ENCODE results near the gene RCVRN. TPM values are rescaled to one million over a fixed set of nuclear protein-coding genes. Genes with fewer than 3 reads are reported as not detected.

The RCVRN gene
- total and polyA plus RNA-seq, 2 of the 4 experiments (the other 2 are of a cell fraction) = not detected

DNA sequence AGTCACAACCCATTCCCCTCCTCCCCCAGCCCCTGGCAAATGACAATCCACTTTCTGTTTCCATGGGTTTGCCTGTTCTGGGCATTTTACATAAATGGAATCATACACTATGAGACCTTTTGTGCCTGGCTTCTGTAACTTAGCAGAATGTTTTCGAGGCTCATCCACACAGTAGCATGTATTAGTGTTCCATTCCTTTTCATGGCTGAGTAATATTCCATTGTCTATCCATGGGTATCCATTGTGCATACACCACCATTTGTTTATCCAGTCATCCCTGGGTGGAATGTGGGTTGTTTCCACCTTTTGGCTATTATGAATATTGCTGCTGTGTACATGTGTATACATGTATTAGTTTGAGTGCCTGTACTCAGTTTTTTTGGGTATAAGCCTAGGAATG, 33.7 kb upstream of the RCVRN start:
- CTCF ChIA-PET = no interaction called here

More for the DNA sequence above, 33.7 kb upstream of the RCVRN start:
- H3K23ac ChIP-seq (ENCODE audit: low read depth, low read length) = no peak overlapping the region
- H2BK120ac ChIP-seq (ENCODE audit: low read depth, low read length) = no peak overlapping the region
- ATAC-seq (ENCODE audit: low read depth) (no peak), DNase-seq (no peak)
- H3K79me1 ChIP-seq (ENCODE audit: low read depth in 1 of 2, low read length in 2 of 2) = no peaks in the 10 kb centered on the region
- no peak overlapping the region for H2AK9ac ChIP-seq (replicated peaks; ENCODE audit: low read depth, low read length, poor library complexity)
- peaks cover 6% of the 10 kb centered on the region for H3K9me3 ChIP-seq (ENCODE audit: control insufficient read depth, insufficient read depth, low read length)
- no TSS peak for BruUV-seq (replicated peaks)
- in situ Hi-C loops (cut with MboI; ENCODE audit: low sequenced_read_pairs) = no loop called here
- H3K18ac ChIP-seq (ENCODE audit: low read depth, low read length) = no peak overlapping the region
- H3K9ac ChIP-seq (ENCODE audit: low read depth, low read length) = no peak overlapping the region
- H3K4me3 ChIP-seq (ENCODE audit: insufficient read depth, low read depth, low read length) = no peak overlapping the region
- H4K5ac ChIP-seq (ENCODE audit: low read depth, low read length) = no peak overlapping the region
- H3K4me1 ChIP-seq (ENCODE audit: control insufficient read depth, insufficient read depth, low read length) = no peaks in the 10 kb centered on the region; the same call in 1 of the 2 replicates
- no peak overlapping the region for H3K27ac ChIP-seq (ENCODE audit: insufficient read depth, low read length)
- H3K36me3 ChIP-seq (ENCODE audit: control insufficient read depth, insufficient read depth, low read length) = peaks cover 11% of the 10 kb centered on the region; the same call in 1 of the 2 replicates
- POLR2A ChIA-PET (ENCODE audit: unreplicated experiment) = no interaction called here
- H2BK20ac ChIP-seq (ENCODE audit: low read depth, low read length) = no peak overlapping the region
- intact Hi-C loops (cut with micrococcal nuclease) = no loop called here
- no peak overlapping the region for H2AK5ac ChIP-seq (ENCODE audit: low read depth, low read length)
- H4K91ac ChIP-seq (ENCODE audit: insufficient read depth, low read depth, low read length) = no peak overlapping the region
- no peak overlapping the region for H3K56ac ChIP-seq (ENCODE audit: extremely low read depth, insufficient read depth, low read length)
- dilution Hi-C loops (cut with HindIII; ENCODE audit: low sequenced_read_pairs, unreplicated experiment) = no loop called here
- no peak overlapping the region for H3K4me2 ChIP-seq (ENCODE audit: low read depth, low read length)
- H3K9me1 ChIP-seq (ENCODE audit: insufficient read depth, low read length) = no peaks in the 10 kb centered on the region; the same call in 1 of the 2 replicates
- no peak overlapping the region for H2AFZ ChIP-seq (replicated peaks; ENCODE audit: low read length, poor library complexity)
- no peak overlapping the region for H3K14ac ChIP-seq (replicated peaks; ENCODE audit: low read depth, low read length)
- no peak overlapping the region for H2BK15ac ChIP-seq (ENCODE audit: low read depth, low read length)
- TF ChIP-seq NFE2L2 (IDR thresholded peaks at IDR 0.05; ENCODE audit: low read depth, low read length) (no peak), MXI1 (IDR thresholded peaks at IDR 0.05; ENCODE audit: borderline replicate concordance, low read depth, low read length) (no peak), POLR2A (IDR thresholded peaks at IDR 0.05; ENCODE audit: low read depth, low read length) (no peak), CHD1 (IDR thresholded peaks at IDR 0.05; ENCODE audit: low read depth, low read length) (no peak), ELK1 (IDR thresholded peaks at IDR 0.05; ENCODE audit: borderline replicate concordance, low read depth, low read length) (no peak), BHLHE40 (IDR thresholded peaks at IDR 0.05; ENCODE audit: low read depth, low read length) (no peak), CEBPB (IDR thresholded peaks at IDR 0.05; ENCODE audit: low read depth, low read length) (no peak), MAZ (IDR thresholded peaks at IDR 0.05; ENCODE audit: borderline replicate concordance, low read depth, low read length) (no peak), MAFK (IDR thresholded peaks at IDR 0.05; ENCODE audit: low read depth, low read length) (no peak), USF2 (IDR thresholded peaks at IDR 0.05; ENCODE audit: low read depth, low read length) (no peak), FOS (IDR thresholded peaks at IDR 0.05; ENCODE audit: low read depth, low read length) (no peak), RFX5 (IDR thresholded peaks at IDR 0.05; ENCODE audit: low read depth, low read length) (no peak)
- TF ChIP-seq, protein P1, sequence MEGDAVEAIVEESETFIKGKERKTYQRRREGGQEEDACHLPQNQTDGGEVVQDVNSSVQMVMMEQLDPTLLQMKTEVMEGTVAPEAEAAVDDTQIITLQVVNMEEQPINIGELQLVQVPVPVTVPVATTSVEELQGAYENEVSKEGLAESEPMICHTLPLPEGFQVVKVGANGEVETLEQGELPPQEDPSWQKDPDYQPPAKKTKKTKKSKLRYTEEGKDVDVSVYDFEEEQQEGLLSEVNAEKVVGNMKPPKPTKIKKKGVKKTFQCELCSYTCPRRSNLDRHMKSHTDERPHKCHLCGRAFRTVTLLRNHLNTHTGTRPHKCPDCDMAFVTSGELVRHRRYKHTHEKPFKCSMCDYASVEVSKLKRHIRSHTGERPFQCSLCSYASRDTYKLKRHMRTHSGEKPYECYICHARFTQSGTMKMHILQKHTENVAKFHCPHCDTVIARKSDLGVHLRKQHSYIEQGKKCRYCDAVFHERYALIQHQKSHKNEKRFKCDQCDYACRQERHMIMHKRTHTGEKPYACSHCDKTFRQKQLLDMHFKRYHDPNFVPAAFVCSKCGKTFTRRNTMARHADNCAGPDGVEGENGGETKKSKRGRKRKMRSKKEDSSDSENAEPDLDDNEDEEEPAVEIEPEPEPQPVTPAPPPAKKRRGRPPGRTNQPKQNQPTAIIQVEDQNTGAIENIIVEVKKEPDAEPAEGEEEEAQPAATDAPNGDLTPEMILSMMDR (conservative IDR thresholded peaks at IDR 0.05; ENCODE audit: low read depth, low read length) = no peak
- H3K4ac ChIP-seq (ENCODE audit: low read depth, low read length) = no peak overlapping the region
- H4K20me1 ChIP-seq (ENCODE audit: insufficient read depth, low read length) = no peaks in the 10 kb centered on the region
- no peak overlapping the region for H4K8ac ChIP-seq (ENCODE audit: low read depth in 2 of 2, low read length in 2 of 2)
- no CpG with 5 or more reads among the region's 1 CpG for WGBS, 2 experiments (ENCODE audit: extremely low coverage in 2 of 2, insufficient read length in 1 of 2)
- H3K27me3 ChIP-seq (ENCODE audit: control insufficient read depth, insufficient read depth, low read length) = no peaks in the 10 kb centered on the region
- no peak overlapping the region for H2BK5ac ChIP-seq (ENCODE audit: low read depth, low read length, poor library complexity, severe bottlenecking)

Data from IMR-90 (cell line).